CD4-positive, alpha-beta T cell (primary cell): Measurements from ENCODE around the gene CYB5A. TPM values are rescaled to one million over a fixed set of nuclear protein-coding genes. Genes with fewer than 3 reads are reported as not detected.

Experiments
- ATAC-seq: fragments of 200-7000 bp; cut with Tn5 transposase; one replicate; pipeline ENCODE4 v1.10.0; 2022; ENCODE audit warnings: mild to moderate bottlenecking; ENCODE audit not compliant: poor library complexity
- CTCF ChIA-PET: fragments of 350-600 bp; sonication (Branson Sonifier 250); formaldehyde crosslinking; loops from one replicate; lab custom pipeline; 2021; ENCODE audit warnings: antibody characterized with exemption, inconsistent platforms; lab: Charles Lee
- POLR2A ChIA-PET: fragments of 350-600 bp; sonication (Branson Sonifier 250); formaldehyde crosslinking; loops from one replicate; lab custom pipeline; 2021; ENCODE audit warnings: antibody characterized with exemption, inconsistent platforms; lab: Charles Lee
- DNase-seq, 14 experiments: peaks; one replicate each; pipeline ENCODE4 v3.0.0-alpha.2; 2013 to 2020; ENCODE audit warnings: mixed read lengths in 2 of 14
- H3K27ac ChIP-seq, 2 donors: one replicate each; pipeline versions ENCODE4 v1.5.1 to v1.7.0; 2013; ENCODE audit warnings: low read length in 2 of 2, low read depth in 1 of 2, mild to moderate bottlenecking in 1 of 2
- H3K27me3 ChIP-seq, 2 experiments: 1 replicate in 1 of 2; 2 replicates in 1 of 2; pipeline versions ENCODE4 v1.6.1 to v1.7.0; 2013; ENCODE audit warnings: low read length in 2 of 2, control low read depth in 1 of 2, mild to moderate bottlenecking in 1 of 2, moderate library complexity in 1 of 2; ENCODE audit not compliant: insufficient read depth in 2 of 2, control insufficient read depth in 1 of 2
- H3K36me3 ChIP-seq: one replicate; pipeline ENCODE4 v1.6.1; 2013; ENCODE audit warnings: low read length, control low read depth; ENCODE audit not compliant: insufficient read depth
- H3K4me1 ChIP-seq: one replicate; pipeline ENCODE4 v1.6.1; 2013; ENCODE audit warnings: low read length, control low read depth; ENCODE audit not compliant: insufficient read depth
- H3K4me3 ChIP-seq: one replicate; pipeline ENCODE4 v1.5.1; 2013; ENCODE audit warnings: mild to moderate bottlenecking, low read length, moderate library complexity
- H3K9me3 ChIP-seq, 2 experiments: 1 replicate in 1 of 2; 2 replicates in 1 of 2; pipeline versions ENCODE4 v1.6.1 to v1.7.0; 2013; ENCODE audit warnings: low read length in 2 of 2, mild to moderate bottlenecking in 2 of 2, control low read depth in 1 of 2, moderate library complexity in 1 of 2; ENCODE audit not compliant: control insufficient read depth in 1 of 2, insufficient read depth in 1 of 2
- H3K27ac Mint-ChIP-seq: one replicate; pipeline ENCODE4 v1.8.0; 2020; ENCODE audit warnings: mixed read lengths
- H3K27me3 Mint-ChIP-seq: one replicate; pipeline ENCODE4 v1.8.0; 2021; ENCODE audit warnings: mixed read lengths
- H3K36me3 Mint-ChIP-seq: one replicate; pipeline ENCODE4 v1.8.0; 2021; ENCODE audit warnings: low read depth, mixed read lengths
- H3K4me1 Mint-ChIP-seq: one replicate; pipeline ENCODE4 v1.8.0; 2021; ENCODE audit warnings: low read depth, mixed read lengths
- H3K4me3 Mint-ChIP-seq: one replicate; pipeline ENCODE4 v1.8.0; 2020; ENCODE audit warnings: mild to moderate bottlenecking, mixed read lengths
- H3K9me3 Mint-ChIP-seq: one replicate; pipeline ENCODE4 v1.8.0; 2020; ENCODE audit warnings: mixed read lengths
- intact Hi-C, 2 experiments: fragments of 100-400 bp; cut with DNase I in 1 of 2; cut with micrococcal nuclease in 1 of 2; formaldehyde crosslinking; loops; one replicate each; pipeline versions ENCODE4 v1.15.1 to v1.9.0; 2023 to 2025; cut with DNase I, micrococcal nuclease
- total RNA-seq, 174 experiments: library from RNA in 2 of 174; stranded (reverse) in 2 of 174; gene quantifications; one replicate each; pipeline ENCODE4 v1.2.3 and lab custom pipeline; 2021 to 2026
- TF ChIP-seq, protein P1 (sequence below): fragments of 200-600 bp; IDR thresholded peaks from one replicate; pipeline ENCODE4 v1.8.0; 2022; ENCODE audit warnings: antibody characterized with exemption, mild to moderate bottlenecking

CYB5A gene
- total RNA-seq, 2 experiments from 2014 or later, result 3.7 to 4.1 TPM

DNA sequence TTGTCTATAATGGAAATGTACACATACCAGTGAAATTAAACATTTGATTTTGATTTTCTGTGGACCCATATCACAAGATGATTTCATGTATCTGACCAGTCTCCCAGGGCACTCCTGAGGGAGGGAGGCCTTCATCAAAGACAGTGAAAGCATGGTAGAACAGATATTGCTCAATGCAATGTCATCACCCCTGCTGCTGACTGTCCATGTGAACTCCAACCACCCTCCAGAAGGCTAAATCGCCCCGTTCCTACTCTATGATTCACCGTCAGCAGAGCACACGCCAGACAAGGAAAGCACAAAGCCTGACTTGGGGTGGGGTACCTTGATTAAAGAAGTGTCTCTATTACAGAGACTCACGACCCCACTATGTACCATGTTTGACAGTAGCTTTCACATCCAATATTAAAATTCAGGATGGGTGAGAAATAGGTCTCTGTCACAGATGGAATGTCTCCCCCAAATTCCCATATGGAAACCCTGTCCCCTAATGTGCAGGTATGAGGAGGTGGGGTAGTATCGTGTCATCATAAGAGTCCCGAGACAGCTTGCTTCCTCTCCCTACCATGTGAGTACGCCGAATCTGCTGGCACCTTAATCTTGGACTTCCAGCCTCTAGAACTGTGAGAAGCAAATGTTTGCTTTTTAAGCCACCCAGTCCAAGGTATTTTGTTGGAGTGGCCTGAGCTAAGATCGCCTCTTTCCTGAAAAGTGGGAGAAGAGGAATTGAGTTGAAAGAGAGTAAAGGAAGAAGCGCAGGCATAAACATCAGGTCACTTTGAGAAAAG is 42.4 kb downstream of the CYB5A start:
- no peak overlapping the region for H3K27ac Mint-ChIP-seq
- H3K36me3 Mint-ChIP-seq, result peaks cover 22% of the 10 kb centered on the region
- no peaks in the 10 kb centered on the region for H3K27me3 Mint-ChIP-seq
- POLR2A ChIA-PET, result no interaction called here
- no peak overlapping the region for H3K4me3 ChIP-seq
- no peaks in the 10 kb centered on the region for H3K9me3 Mint-ChIP-seq
- DNase-seq (peak in 2 of 14 experiments; percentile 50 to 68), ATAC-seq (no peak)
- no peaks in the 10 kb centered on the region for H3K36me3 ChIP-seq
- intact Hi-C loops, result no loop called here
- no peak overlapping the region for H3K27ac ChIP-seq
- no peak overlapping the region for H3K4me3 Mint-ChIP-seq
- H3K9me3 ChIP-seq, result no peaks in the 10 kb centered on the region
- H3K4me1 ChIP-seq, result no peaks in the 10 kb centered on the region
- H3K27me3 ChIP-seq, result no peaks in the 10 kb centered on the region
- no peaks in the 10 kb centered on the region for H3K4me1 Mint-ChIP-seq
- CTCF ChIA-PET, result no interaction called here
- TF ChIP-seq, protein P1, sequence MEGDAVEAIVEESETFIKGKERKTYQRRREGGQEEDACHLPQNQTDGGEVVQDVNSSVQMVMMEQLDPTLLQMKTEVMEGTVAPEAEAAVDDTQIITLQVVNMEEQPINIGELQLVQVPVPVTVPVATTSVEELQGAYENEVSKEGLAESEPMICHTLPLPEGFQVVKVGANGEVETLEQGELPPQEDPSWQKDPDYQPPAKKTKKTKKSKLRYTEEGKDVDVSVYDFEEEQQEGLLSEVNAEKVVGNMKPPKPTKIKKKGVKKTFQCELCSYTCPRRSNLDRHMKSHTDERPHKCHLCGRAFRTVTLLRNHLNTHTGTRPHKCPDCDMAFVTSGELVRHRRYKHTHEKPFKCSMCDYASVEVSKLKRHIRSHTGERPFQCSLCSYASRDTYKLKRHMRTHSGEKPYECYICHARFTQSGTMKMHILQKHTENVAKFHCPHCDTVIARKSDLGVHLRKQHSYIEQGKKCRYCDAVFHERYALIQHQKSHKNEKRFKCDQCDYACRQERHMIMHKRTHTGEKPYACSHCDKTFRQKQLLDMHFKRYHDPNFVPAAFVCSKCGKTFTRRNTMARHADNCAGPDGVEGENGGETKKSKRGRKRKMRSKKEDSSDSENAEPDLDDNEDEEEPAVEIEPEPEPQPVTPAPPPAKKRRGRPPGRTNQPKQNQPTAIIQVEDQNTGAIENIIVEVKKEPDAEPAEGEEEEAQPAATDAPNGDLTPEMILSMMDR, result no peak

DNA sequence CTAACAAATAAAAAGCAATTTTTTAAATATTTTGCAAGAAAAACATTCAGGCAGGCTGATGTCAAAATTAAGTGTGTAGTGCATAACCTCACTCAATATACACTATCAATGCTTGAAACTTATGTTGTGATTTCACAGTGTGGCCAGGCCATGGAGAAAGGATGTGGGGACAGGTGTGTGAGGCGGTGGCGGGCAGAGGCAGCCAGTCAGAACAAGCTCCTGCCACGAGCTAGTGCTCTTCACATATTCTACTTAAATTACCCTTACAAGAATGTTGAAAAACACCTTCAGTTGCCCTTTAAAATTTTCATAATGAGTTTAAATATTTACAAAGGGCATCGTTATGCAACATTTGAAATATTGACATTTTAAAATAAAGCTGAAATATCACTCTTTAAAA is 43.2 kb downstream of the CYB5A start:
- DNase-seq (no peak), ATAC-seq (no peak)
- no peaks in the 10 kb centered on the region for H3K36me3 ChIP-seq
- peaks cover 20% of the 10 kb centered on the region for H3K36me3 Mint-ChIP-seq
- H3K27ac Mint-ChIP-seq, result no peak overlapping the region
- POLR2A ChIA-PET, result no interaction called here
- TF ChIP-seq, protein P1, result no peak
- H3K27ac ChIP-seq, result no peak overlapping the region
- H3K4me3 Mint-ChIP-seq, result no peak overlapping the region
- no peak overlapping the region for H3K4me3 ChIP-seq
- no peaks in the 10 kb centered on the region for H3K9me3 Mint-ChIP-seq
- intact Hi-C loops, result no loop called here
- H3K27me3 ChIP-seq, result no peaks in the 10 kb centered on the region
- CTCF ChIA-PET, result no interaction called here
- H3K27me3 Mint-ChIP-seq, result no peaks in the 10 kb centered on the region
- H3K9me3 ChIP-seq, result no peaks in the 10 kb centered on the region
- H3K4me1 Mint-ChIP-seq, result no peaks in the 10 kb centered on the region
- no peaks in the 10 kb centered on the region for H3K4me1 ChIP-seq

DNA sequence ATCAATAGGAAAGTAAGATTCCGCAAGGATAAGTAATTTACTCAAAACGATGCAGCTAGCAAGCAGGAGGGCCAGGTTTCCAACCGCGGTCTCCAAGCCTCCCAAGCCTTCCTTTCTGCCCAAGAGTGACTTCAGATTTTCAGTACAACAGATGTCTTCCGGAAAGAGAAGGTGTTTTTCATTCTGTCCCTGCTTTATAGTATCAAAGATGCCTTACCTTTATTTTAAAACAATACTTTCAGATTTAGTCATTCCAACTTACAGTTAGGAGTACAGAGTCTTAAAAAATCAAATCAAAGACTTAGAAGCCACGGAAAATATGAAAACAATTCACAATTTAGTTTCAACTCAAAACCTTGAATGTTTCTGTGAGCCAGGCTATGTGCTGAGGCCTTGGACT is 43.6 kb downstream of the CYB5A start:
- Mint-ChIP-seq H3K4me1 (no peaks in the 10 kb centered on the region), H3K27ac (no peak overlapping the region), H3K4me3 (no peak overlapping the region), H3K9me3 (no peaks in the 10 kb centered on the region), H3K36me3 (peaks cover 16% of the 10 kb centered on the region), H3K27me3 (no peaks in the 10 kb centered on the region)
- peaks cover 0 to 3% of the 10 kb centered on the region in 2 experiments for H3K27me3 ChIP-seq
- ATAC-seq, result no peak
- ChIA-PET CTCF (no interaction called here), POLR2A (no interaction called here)
- TF ChIP-seq, protein P1, result no peak
- intact Hi-C loops, result no loop called here
- no peaks in the 10 kb centered on the region for H3K36me3 ChIP-seq
- no peaks in the 10 kb centered on the region for H3K9me3 ChIP-seq
- no peak for DNase-seq
- no peaks in the 10 kb centered on the region for H3K4me1 ChIP-seq
- no peak overlapping the region for H3K4me3 ChIP-seq
- H3K27ac ChIP-seq, result no peak overlapping the region
